Neural progenitor cell (in vitro differentiated cells): ENCODE results near the gene OR52B4. TPM values are rescaled to one million over a fixed set of nuclear protein-coding genes. Genes with fewer than 3 reads are reported as not detected.
"Not testable (repeated sequence)": the region's sequence is repeated elsewhere in the genome, so short reads cannot be mapped to it uniquely, and the experiment has no call there.

Experiments
- DNase-seq: peaks from one replicate; pipeline ENCODE4 v3.0.0-alpha.2; 2016; ENCODE audit warnings: low spot score
- H2AFZ ChIP-seq: fragments of 200-600 bp; sonication (generic); replicated peaks from 2 replicates; pipeline ENCODE4 v1.6.1; 2016; ENCODE audit warnings: antibody characterized with exemption
- H3F3A ChIP-seq: fragments of 200-600 bp; sonication (generic); 2 replicates; pipeline ENCODE4 v1.6.1; 2016; ENCODE audit warnings: antibody characterized with exemption, low read depth
- H3K27ac ChIP-seq: fragments of 200-600 bp; sonication (generic); 2 replicates; pipeline ENCODE4 v1.5.1; 2016; ENCODE audit warnings: mild to moderate bottlenecking
- H3K27me3 ChIP-seq: fragments of 200-600 bp; sonication (generic); 2 replicates; pipeline ENCODE4 v1.6.1; 2016; ENCODE audit warnings: mild to moderate bottlenecking, moderate library complexity
- H3K36me3 ChIP-seq: fragments of 200-600 bp; sonication (generic); 2 replicates; pipeline ENCODE4 v1.5.1; 2016
- H3K4me1 ChIP-seq: fragments of 200-600 bp; sonication (generic); 2 replicates; pipeline ENCODE4 v1.6.1; 2016; ENCODE audit warnings: mixed run types
- H3K4me2 ChIP-seq: fragments of 200-600 bp; sonication (generic); 2 replicates; pipeline ENCODE4 v1.6.1; 2016
- H3K4me3 ChIP-seq: fragments of 200-600 bp; sonication (generic); 2 replicates; pipeline ENCODE4 v1.5.1; 2016
- H3K79me2 ChIP-seq: fragments of 200-600 bp; sonication (generic); 2 replicates; pipeline ENCODE4 v1.6.1; 2016; ENCODE audit warnings: low read depth
- H3K9ac ChIP-seq: fragments of 200-600 bp; sonication (generic); 2 replicates; pipeline ENCODE4 v1.6.1; 2016
- H3K9me3 ChIP-seq: fragments of 200-600 bp; sonication (generic); 2 replicates; pipeline ENCODE4 v1.5.1; 2016; ENCODE audit warnings: low read depth
- H4K20me1 ChIP-seq: fragments of 200-600 bp; sonication (generic); 2 replicates; pipeline ENCODE4 v1.6.1; 2016; ENCODE audit warnings: low read depth
- H3K27ac Mint-ChIP-seq: 3 replicates; pipeline ENCODE4 v1.8.0; 2021; ENCODE audit warnings: mixed read lengths
- H3K27me3 Mint-ChIP-seq: 2 replicates; pipeline ENCODE4 v1.8.0; 2022; ENCODE audit warnings: low read depth, mild to moderate bottlenecking, inconsistent platforms, moderate library complexity, mixed read lengths; ENCODE audit not compliant: insufficient read depth
- H3K36me3 Mint-ChIP-seq: 3 replicates; pipeline ENCODE4 v1.8.0; 2021; ENCODE audit warnings: mixed read lengths
- H3K4me1 Mint-ChIP-seq: 3 replicates; pipeline ENCODE4 v1.8.0; 2021; ENCODE audit warnings: mixed read lengths
- H3K4me3 Mint-ChIP-seq: 3 replicates; pipeline ENCODE4 v1.8.0; 2021; ENCODE audit warnings: mild to moderate bottlenecking, moderate library complexity, mixed read lengths
- H3K9me3 Mint-ChIP-seq: 3 replicates; pipeline ENCODE4 v1.8.0; 2020; ENCODE audit warnings: mixed read lengths
- EZH2 ChIP-seq: fragments of 200-600 bp; sonication (generic); IDR thresholded peaks from 2 replicates; pipeline ENCODE4 v1.6.1; 2017; ENCODE audit warnings: antibody characterized with exemption, mild to moderate bottlenecking, moderate library complexity
- EZH2phosphoT487 ChIP-seq: fragments of 200-600 bp; sonication (generic); IDR thresholded peaks from 2 replicates; pipeline ENCODE4 v1.6.1; 2017; ENCODE audit warnings: antibody characterized with exemption
- total RNA-seq: library from RNA; depleted of rRNA; stranded (reverse); fragments of >200 nt; gene quantifications from 2 replicates; pipeline ENCODE4 v1.2.3, GENCODE V29; 2015; ENCODE audit warnings: low replicate concordance
- TF ChIP-seq, protein P1 (sequence below): fragments of 200-600 bp; sonication (generic); IDR thresholded peaks from 2 replicates; pipeline ENCODE4 v1.5.1; 2017; ENCODE audit warnings: antibody characterized with exemption, mild to moderate bottlenecking

OR52B4 gene
- not detected in 2 replicates for total RNA-seq

DNA sequence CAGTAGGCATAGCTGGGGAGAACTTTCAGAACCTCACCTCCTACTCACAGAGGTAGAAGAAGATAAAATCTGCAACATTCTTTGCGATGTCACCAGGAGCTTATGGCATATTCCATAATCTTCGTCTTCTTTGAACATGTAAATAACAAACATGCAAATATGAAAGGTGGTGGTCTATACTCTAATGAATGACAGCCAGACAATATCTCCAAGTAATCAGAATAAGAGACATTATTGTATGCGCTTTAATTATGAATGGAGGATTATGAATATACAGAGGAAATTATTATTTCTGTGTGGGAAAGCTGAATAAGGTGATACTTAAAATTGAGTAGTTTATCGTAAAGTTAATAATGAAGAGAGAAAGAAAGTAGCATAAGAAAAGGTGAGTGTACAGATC, at the start of gene OR52B4:
Gene OR52B4, minus strand, starts transcription at position 101 of the 400 bp plus-strand sequence. Its CDS starts 91 bp downstream, at position 10.
- Mint-ChIP-seq H3K27ac (no peak within 1 kb of the TSS), H3K4me1 (no peaks in the 10 kb centered on the region), H3K36me3 (no peaks in the 10 kb centered on the region), H3K9me3 (no peaks in the 10 kb centered on the region), H3K4me3 (no peak within 1 kb of the TSS), H3K27me3 (no peaks in the 10 kb centered on the region)
- Histone ChIP-seq H3K9ac (no peak within 1 kb of the TSS), H3K4me2 (no peak within 1 kb of the TSS), H4K20me1 (no peaks in the 10 kb centered on the region), H3K9me3 (no peaks in the 10 kb centered on the region), H3K4me1 (no peaks in the 10 kb centered on the region), H3K36me3 (no peaks in the 10 kb centered on the region), H3F3A (no peaks in the 10 kb centered on the region), H3K27ac (no peak within 1 kb of the TSS), H3K27me3 (no peaks in the 10 kb centered on the region), H3K4me3 (no peak within 1 kb of the TSS), H2AFZ (no peak within 1 kb of the TSS), H3K79me2 (no peaks in the 10 kb centered on the region)
- TF ChIP-seq EZH2phosphoT487 (no peak), EZH2 (no peak)
- TF ChIP-seq, protein P1, sequence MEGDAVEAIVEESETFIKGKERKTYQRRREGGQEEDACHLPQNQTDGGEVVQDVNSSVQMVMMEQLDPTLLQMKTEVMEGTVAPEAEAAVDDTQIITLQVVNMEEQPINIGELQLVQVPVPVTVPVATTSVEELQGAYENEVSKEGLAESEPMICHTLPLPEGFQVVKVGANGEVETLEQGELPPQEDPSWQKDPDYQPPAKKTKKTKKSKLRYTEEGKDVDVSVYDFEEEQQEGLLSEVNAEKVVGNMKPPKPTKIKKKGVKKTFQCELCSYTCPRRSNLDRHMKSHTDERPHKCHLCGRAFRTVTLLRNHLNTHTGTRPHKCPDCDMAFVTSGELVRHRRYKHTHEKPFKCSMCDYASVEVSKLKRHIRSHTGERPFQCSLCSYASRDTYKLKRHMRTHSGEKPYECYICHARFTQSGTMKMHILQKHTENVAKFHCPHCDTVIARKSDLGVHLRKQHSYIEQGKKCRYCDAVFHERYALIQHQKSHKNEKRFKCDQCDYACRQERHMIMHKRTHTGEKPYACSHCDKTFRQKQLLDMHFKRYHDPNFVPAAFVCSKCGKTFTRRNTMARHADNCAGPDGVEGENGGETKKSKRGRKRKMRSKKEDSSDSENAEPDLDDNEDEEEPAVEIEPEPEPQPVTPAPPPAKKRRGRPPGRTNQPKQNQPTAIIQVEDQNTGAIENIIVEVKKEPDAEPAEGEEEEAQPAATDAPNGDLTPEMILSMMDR = no peak
- no peak for DNase-seq

DNA sequence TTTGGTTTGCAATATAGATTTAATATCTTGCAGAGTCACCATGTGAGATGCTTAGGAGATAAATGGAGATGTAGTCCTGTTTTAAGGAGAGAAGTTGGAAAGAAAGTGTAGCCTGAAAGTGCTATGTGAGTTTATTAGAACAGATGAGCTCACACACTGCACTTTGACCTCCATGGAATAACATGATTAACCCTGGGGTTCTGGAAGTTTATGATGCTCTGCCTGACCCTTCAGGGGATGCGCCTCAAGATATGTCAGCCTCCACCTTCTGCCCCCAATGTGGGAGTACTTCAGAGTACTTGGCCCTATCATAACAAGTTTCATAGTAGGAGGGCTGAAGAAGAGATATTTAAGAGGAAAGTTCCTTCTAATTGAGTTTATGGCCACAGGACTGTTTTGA, 48.6 kb upstream of the OR52B4 start:
- H3K36me3 ChIP-seq = no peaks in the 10 kb centered on the region
- H3K27me3 Mint-ChIP-seq = peaks cover 2% of the 10 kb centered on the region
- H3K36me3 Mint-ChIP-seq = no peaks in the 10 kb centered on the region
- H2AFZ ChIP-seq = no peak overlapping the region
- H3K9ac ChIP-seq = no peak overlapping the region
- no peaks in the 10 kb centered on the region for H3K4me1 Mint-ChIP-seq
- H3K79me2 ChIP-seq = no peaks in the 10 kb centered on the region
- no peak for DNase-seq
- no peaks in the 10 kb centered on the region for H3K9me3 Mint-ChIP-seq
- TF ChIP-seq EZH2 = no peak
- TF ChIP-seq EZH2phosphoT487 = no peak
- TF ChIP-seq, protein P1 = no peak
- no peaks in the 10 kb centered on the region for H3K9me3 ChIP-seq
- no peak overlapping the region for H3K27ac ChIP-seq
- no peak overlapping the region for H3K4me3 Mint-ChIP-seq
- no peak overlapping the region for H3K27ac Mint-ChIP-seq
- H3K27me3 ChIP-seq = no peaks in the 10 kb centered on the region
- H3K4me1 ChIP-seq = no peaks in the 10 kb centered on the region
- H4K20me1 ChIP-seq = no peaks in the 10 kb centered on the region
- no peaks in the 10 kb centered on the region for H3F3A ChIP-seq
- no peak overlapping the region for H3K4me3 ChIP-seq
- H3K4me2 ChIP-seq = no peak overlapping the region

DNA sequence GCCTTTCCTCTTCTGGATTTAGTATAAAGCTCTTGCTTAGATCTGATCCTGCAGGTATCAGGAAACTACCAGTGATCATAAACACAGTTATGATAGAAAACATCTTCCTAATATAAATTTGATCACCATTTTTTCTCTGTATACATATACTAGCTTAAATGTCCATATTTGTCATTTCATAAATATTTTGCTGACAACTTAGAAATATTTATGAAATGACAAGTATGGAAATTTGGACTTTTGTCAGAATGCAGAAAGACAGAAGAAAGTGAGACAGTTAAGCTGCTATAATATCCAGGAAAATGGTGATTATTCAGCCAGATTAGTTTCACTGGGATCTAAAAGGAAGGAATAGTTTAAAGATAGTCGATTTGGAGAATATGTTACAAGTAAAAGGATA, 48.1 kb upstream of the OR52B4 start:
- no peak overlapping the region for H3K4me3 Mint-ChIP-seq
- no peak for TF ChIP-seq EZH2
- TF ChIP-seq, protein P1 = no peak
- TF ChIP-seq EZH2phosphoT487 = no peak
- Histone ChIP-seq H3K79me2 (no peaks in the 10 kb centered on the region), H3K9ac (no peak overlapping the region), H3K36me3 (no peaks in the 10 kb centered on the region), H3F3A (no peaks in the 10 kb centered on the region), H3K4me3 (no peak overlapping the region), H3K4me2 (no peak overlapping the region), H3K9me3 (no peaks in the 10 kb centered on the region), H3K27me3 (no peaks in the 10 kb centered on the region), H3K27ac (no peak overlapping the region), H4K20me1 (no peaks in the 10 kb centered on the region), H3K4me1 (no peaks in the 10 kb centered on the region), H2AFZ (no peak overlapping the region)
- no peak for DNase-seq
- H3K9me3 Mint-ChIP-seq = no peaks in the 10 kb centered on the region
- no peak overlapping the region for H3K27ac Mint-ChIP-seq
- no peaks in the 10 kb centered on the region for H3K4me1 Mint-ChIP-seq
- H3K27me3 Mint-ChIP-seq = peaks cover 2% of the 10 kb centered on the region
- H3K36me3 Mint-ChIP-seq = no peaks in the 10 kb centered on the region

DNA sequence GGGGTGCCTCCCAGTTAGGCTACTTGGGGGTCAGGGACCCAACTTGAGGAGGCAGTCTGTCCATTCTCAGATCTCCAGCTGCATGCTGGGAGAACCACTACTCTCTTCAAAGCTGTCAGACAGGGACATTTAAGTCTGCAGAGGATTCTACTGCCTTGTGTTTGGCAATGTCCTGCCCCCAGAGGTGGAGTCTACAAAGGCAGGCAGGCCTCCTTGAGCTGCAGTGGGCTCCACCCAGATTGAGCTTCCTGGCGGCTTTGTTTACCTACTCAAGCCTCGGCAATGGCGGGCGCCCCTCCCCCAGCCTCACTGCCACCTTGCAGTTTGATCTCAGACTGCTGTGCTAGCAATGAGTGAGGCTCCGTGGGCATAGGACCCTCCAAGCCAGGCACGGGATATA, 38.0 kb upstream of the OR52B4 start:
- H3K36me3 Mint-ChIP-seq, H2AFZ ChIP-seq, H3K4me2 ChIP-seq, H3K9me3 ChIP-seq, H3K27me3 ChIP-seq, H3K36me3 ChIP-seq, H3K4me1 ChIP-seq, H4K20me1 ChIP-seq, H3K4me1 Mint-ChIP-seq, H3K27me3 Mint-ChIP-seq, H3F3A ChIP-seq, H3K79me2 ChIP-seq, DNase-seq, H3K4me3 ChIP-seq, H3K9ac ChIP-seq, H3K27ac ChIP-seq, H3K4me3 Mint-ChIP-seq, H3K27ac Mint-ChIP-seq: not testable (repeated sequence)
- H3K9me3 Mint-ChIP-seq = peaks cover 13% of the 10 kb centered on the region
